Measurements from ENCODE around the gene MCM9. TPM values are rescaled to one million over a fixed set of nuclear protein-coding genes. Genes with fewer than 3 reads are reported as not detected.

Gene MCM9
- total and polyA plus RNA-seq, 2 of the 13 experiments (the other 11 are each of a cell fraction or from before 2014, with no cell fraction given), result 3.8 to 17.2 TPM

DNA sequence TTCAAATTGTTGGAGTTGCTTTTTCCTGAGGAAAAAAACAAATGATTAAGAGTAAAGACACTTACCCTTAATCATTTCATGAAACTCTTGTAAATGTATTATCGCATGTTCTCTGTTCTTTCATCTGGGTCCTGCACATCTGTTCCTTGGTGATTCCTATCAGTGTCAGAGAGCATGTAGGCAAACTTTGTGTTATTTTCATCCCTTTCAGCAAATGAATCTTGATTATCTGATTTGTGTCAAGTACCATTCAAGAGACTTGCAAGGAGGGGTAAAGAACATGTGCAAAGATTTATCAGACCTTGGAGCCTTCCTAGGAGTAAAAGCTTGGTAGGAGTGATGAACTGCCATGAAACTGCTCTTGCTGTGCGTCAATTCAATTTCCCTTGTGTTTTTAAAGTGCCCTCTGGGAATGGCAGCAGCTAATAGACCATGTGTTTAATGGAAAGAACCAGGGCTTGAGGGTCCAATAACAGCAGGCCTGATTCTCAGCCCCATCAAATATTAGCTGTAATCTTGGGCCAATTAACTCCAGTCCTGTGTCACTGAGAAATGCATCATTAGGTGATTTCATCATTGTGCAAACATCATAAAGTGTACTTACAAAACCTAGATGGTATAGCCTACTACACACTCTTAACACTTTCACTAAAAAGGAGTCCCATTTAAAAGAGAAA, 164.7 kb downstream of the MCM9 start:
- BruUV-seq (replicated peaks), result no TSS peak
- POLR2A ChIA-PET, result no interaction called here
- intact Hi-C loops (cut with micrococcal nuclease; ENCODE audit: unreplicated experiment), result loop anchor here (10.0 kb wide), 1 partner anchor 345 kb away; no protein-coding TSS in a partner anchor

GRCh38 chr6:118768904-118769325, 166.0 kb downstream of the MCM9 start:
- CTCF ChIA-PET (ENCODE audit: low intra/inter-chr PET ratio, low total read pairs), result no interaction called here

More for the DNA sequence above, 164.7 kb downstream of the MCM9 start:
- in situ Hi-C loops (cut with HindIII; ENCODE audit: extremely low pct_ligation_motif_present, low pct_unique_long_range_greater_than_20kb), result no loop called here
- no peaks in the 10 kb centered on the region for H3K9me3 ChIP-seq (ENCODE audit: low read length)
- no peak for TF ChIP-seq MED13 (CRISPR knock-in tag; IDR thresholded peaks at IDR 0.05)
- TF ChIP-seq HDAC6 (IDR thresholded peaks at IDR 0.05; ENCODE audit: low read depth, low read length), result no peak
- TF ChIP-seq CBX5 (CRISPR knock-in tag; IDR thresholded peaks at IDR 0.05; ENCODE audit: borderline replicate concordance), result no peak
- no peak for TF ChIP-seq DNMT1 (CRISPR knock-in tag; IDR thresholded peaks at IDR 0.05)
- no peak for TF ChIP-seq NFYB (CRISPR knock-in tag; IDR thresholded peaks at IDR 0.05)
- TF ChIP-seq ZNF256 (CRISPR knock-in tag; conservative IDR thresholded peaks at IDR 0.05), result no peak
- TF ChIP-seq HNF4G (IDR thresholded peaks at IDR 0.05; ENCODE audit: borderline replicate concordance, low read depth, low read length), result no peak
- TF ChIP-seq HNF4G (CRISPR knock-in tag; IDR thresholded peaks at IDR 0.05; ENCODE audit: borderline replicate concordance, low read depth), result no peak
- H3K4me1 ChIP-seq (ENCODE audit: insufficient read depth, low read length), result no peaks in the 10 kb centered on the region; the same call in 1 of the 2 replicates
- DNase-seq (ENCODE audit: low spot score) (no peak), ATAC-seq (no peak), FAIRE-seq (no peak)
- WGBS (ENCODE audit: low lambda C conversion rate), result 45% methylated on average over 2 of the region's 2 CpGs
- H3K27ac ChIP-seq (ENCODE audit: extremely low read length, insufficient read depth, low read length), result no peak overlapping the region
- no peak overlapping the region for H3K4me3 ChIP-seq (replicated peaks in 1 of 3; ENCODE audit: insufficient read depth in 1 of 3, low read depth in 2 of 3, low read length in 3 of 3)
- H3K9ac ChIP-seq (ENCODE audit: insufficient read depth, low read depth, low read length), result no peak overlapping the region
- no peaks in the 10 kb centered on the region for H3K79me2 ChIP-seq (ENCODE audit: insufficient read depth, low read length)
- H4K20me1 ChIP-seq (ENCODE audit: insufficient read depth, low read length), result no peaks in the 10 kb centered on the region
- H3K27me3 ChIP-seq (ENCODE audit: control insufficient read depth in 1 of 2, insufficient read depth in 2 of 2, low read length in 2 of 2), result peaks cover 0 to 16% of the 10 kb centered on the region in 2 experiments; a peak in 1 of 5 replicates
- CTCF ChIA-PET (ENCODE audit: low intra/inter-chr PET ratio, low total read pairs), result no interaction called here
- no peak overlapping the region for H3K4me2 ChIP-seq (ENCODE audit: low read depth, low read length)
- H2AFZ ChIP-seq (ENCODE audit: low read length), result no peak overlapping the region
- no peaks in the 10 kb centered on the region for H3K36me3 ChIP-seq (replicated peaks in 1 of 2; ENCODE audit: control insufficient read depth in 1 of 2, insufficient read depth in 2 of 2, low read length in 2 of 2)

More at GRCh38 chr6:118768904-118769325, 166.0 kb downstream of the MCM9 start:
- BruUV-seq (replicated peaks), result no TSS peak
- no peak for DNase-seq (ENCODE audit: low spot score)
- WGBS (ENCODE audit: low lambda C conversion rate), result 26% methylated on average over 3 of the region's 3 CpGs
- intact Hi-C loops (cut with micrococcal nuclease; ENCODE audit: unreplicated experiment), result no loop called here
- no peaks in the 10 kb centered on the region for H3K36me3 ChIP-seq (replicated peaks in 1 of 2; ENCODE audit: control insufficient read depth in 1 of 2, insufficient read depth in 2 of 2, low read length in 2 of 2)
- H3K27ac ChIP-seq (ENCODE audit: extremely low read length, insufficient read depth, low read length), result no peak overlapping the region
- no peak overlapping the region for H3K9ac ChIP-seq (ENCODE audit: insufficient read depth, low read depth, low read length)
- H4K20me1 ChIP-seq (ENCODE audit: insufficient read depth, low read length), result no peaks in the 10 kb centered on the region
- peaks cover 0 to 16% of the 10 kb centered on the region in 2 experiments; a peak in 1 of 5 replicates for H3K27me3 ChIP-seq (ENCODE audit: control insufficient read depth in 1 of 2, insufficient read depth in 2 of 2, low read length in 2 of 2)
- ATAC-seq, result no peak
- no peak overlapping the region for H2AFZ ChIP-seq (ENCODE audit: low read length)
- H3K4me2 ChIP-seq (ENCODE audit: low read depth, low read length), result no peak overlapping the region
- POLR2A ChIA-PET, result no interaction called here
- H3K79me2 ChIP-seq (ENCODE audit: insufficient read depth, low read length), result no peaks in the 10 kb centered on the region
- no peak overlapping the region for H3K4me3 ChIP-seq (replicated peaks in 1 of 3; ENCODE audit: insufficient read depth in 1 of 3, low read depth in 2 of 3, low read length in 3 of 3)
- TF ChIP-seq SNAI1 (CRISPR knock-in tag; IDR thresholded peaks at IDR 0.05; ENCODE audit: borderline replicate concordance) (no peak), SKI (IDR thresholded peaks at IDR 0.05; ENCODE audit: partially characterized antibody) (no peak), ZNF350 (CRISPR knock-in tag; IDR thresholded peaks at IDR 0.05; ENCODE audit: borderline replicate concordance, low read depth) (no peak), ZSCAN20 (CRISPR knock-in tag; IDR thresholded peaks at IDR 0.05; ENCODE audit: borderline replicate concordance) (no peak), RFX1 (IDR thresholded peaks at IDR 0.05) (no peak), ZNF644 (CRISPR knock-in tag; IDR thresholded peaks at IDR 0.05; ENCODE audit: low read depth) (no peak), HIVEP1 (CRISPR knock-in tag; IDR thresholded peaks at IDR 0.05) (no peak), MZF1 (CRISPR knock-in tag; IDR thresholded peaks at IDR 0.05; ENCODE audit: borderline replicate concordance) (no peak), PCBP2 (optimal IDR thresholded peaks at IDR 0.05; ENCODE audit: low read depth, low read length, poor library complexity, severe bottlenecking) (no peak), NCOA1 (CRISPR knock-in tag; IDR thresholded peaks at IDR 0.05) (no peak), SCMH1 (CRISPR knock-in tag; IDR thresholded peaks at IDR 0.05; ENCODE audit: borderline replicate concordance) (no peak), NFIC (IDR thresholded peaks at IDR 0.05; ENCODE audit: low read length) (no peak), DR1 (CRISPR knock-in tag; IDR thresholded peaks at IDR 0.05) (no peak), THYN1 (CRISPR knock-in tag; IDR thresholded peaks at IDR 0.05; ENCODE audit: borderline replicate concordance, low read depth) (no peak), ZNF292 (CRISPR knock-in tag; IDR thresholded peaks at IDR 0.05; ENCODE audit: borderline replicate concordance, low read depth) (no peak), MTA1 (CRISPR knock-in tag; IDR thresholded peaks at IDR 0.05; ENCODE audit: borderline replicate concordance) (no peak), MEIS2 (CRISPR knock-in tag; IDR thresholded peaks at IDR 0.05) (no peak), ZNF468 (CRISPR knock-in tag; IDR thresholded peaks at IDR 0.05) (no peak)
- no peaks in the 10 kb centered on the region for H3K9me3 ChIP-seq (ENCODE audit: low read length)
- in situ Hi-C loops (cut with HindIII; ENCODE audit: extremely low pct_ligation_motif_present, low pct_unique_long_range_greater_than_20kb), result no loop called here
- FAIRE-seq, result no peak
- H3K4me1 ChIP-seq (ENCODE audit: insufficient read depth, low read length), result no peaks in the 10 kb centered on the region; the same call in 1 of the 2 replicates
